Small intestine (tissue), 7 donors: ENCODE results near the gene S100A2. TPM values are rescaled to one million over a fixed set of nuclear protein-coding genes. Genes with fewer than 3 reads are reported as not detected.
"Not testable (repeated sequence)": the region's sequence is repeated elsewhere in the genome, so short reads cannot be mapped to it uniquely, and the experiment has no call there.

Experiments used
- DNase-seq, 2 donors: peaks; one replicate each; pipeline versions ENCODE4 v3.0.0 to v3.0.0-alpha.2; 2013
- FAIRE-seq: peaks from 2 replicates; lab custom pipeline; 2012; peaks lifted over from hg19 to GRCh38; lab: Jason Lieb, UNC
- H3K27ac ChIP-seq, 3 donors: one replicate each; pipeline ENCODE4 v1.5.1; 2013; ENCODE audit warnings: low read length in 2 of 3, mild to moderate bottlenecking in 2 of 3, control low read depth in 1 of 3, inconsistent platforms in 1 of 3, low read depth in 1 of 3, moderate library complexity in 1 of 3
- H3K27me3 ChIP-seq, 3 donors: one replicate each; pipeline ENCODE4 v1.6.1; 2013; ENCODE audit warnings: low read length in 3 of 3, inconsistent platforms in 1 of 3; ENCODE audit not compliant: control insufficient read depth in 3 of 3, insufficient read depth in 3 of 3
- H3K36me3 ChIP-seq, 3 donors: one replicate each; pipeline ENCODE4 v1.6.1; 2013; ENCODE audit warnings: low read length in 3 of 3, inconsistent platforms in 1 of 3, low read depth in 1 of 3, mild to moderate bottlenecking in 1 of 3, moderate library complexity in 1 of 3; ENCODE audit not compliant: control insufficient read depth in 3 of 3, insufficient read depth in 2 of 3
- H3K4me1 ChIP-seq, 3 donors: one replicate each; pipeline ENCODE4 v1.6.1; 2013; ENCODE audit warnings: low read length in 2 of 3, inconsistent platforms in 1 of 3, low read depth in 1 of 3, mild to moderate bottlenecking in 1 of 3, moderate library complexity in 1 of 3; ENCODE audit not compliant: control insufficient read depth in 3 of 3, insufficient read depth in 2 of 3
- H3K4me3 ChIP-seq, 3 donors: one replicate each; pipeline ENCODE4 v1.5.1; 2013; ENCODE audit warnings: low read length in 3 of 3, control low read depth in 1 of 3, inconsistent platforms in 1 of 3, low read depth in 1 of 3, mild to moderate bottlenecking in 1 of 3, moderate library complexity in 1 of 3
- H3K9me3 ChIP-seq, 2 donors: one replicate each; pipeline ENCODE4 v1.6.1; 2013; ENCODE audit warnings: low read depth in 1 of 2, low read length in 1 of 2; ENCODE audit not compliant: control insufficient read depth in 2 of 2, insufficient read depth in 1 of 2
- WGBS, 3 donors: extraction: QIAGEN DNeasy Blood & Tissue Kit; methylation state at CpG; one replicate each; pipeline ENCODE4 v1.1.7; 2013; 5-methylcytosine and 5-hydroxymethylcytosine counted together
- polyA plus RNA-seq, 4 donors: library from polyadenylated mRNA; stranded (reverse) in 3 of 4; unstranded in 1 of 4; fragments of 200-250 nt in 3 of 4; fragments of 120-200 nt in 1 of 4; gene quantifications; one replicate each; pipeline versions ENCODE4 v1.2.1 to v1.2.3, GENCODE V29; 2013
- donor health status: healthy with polysubstance abuse.
- donor health status: control.
- donor health status: control.
- donor health status: Bipolar disorder and iron deficiency.
- donor health status: healthy.

Gene S100A2
- polyA plus RNA-seq, 4 donors, result 0.43 to 9.8 (median 4.5) TPM

DNA sequence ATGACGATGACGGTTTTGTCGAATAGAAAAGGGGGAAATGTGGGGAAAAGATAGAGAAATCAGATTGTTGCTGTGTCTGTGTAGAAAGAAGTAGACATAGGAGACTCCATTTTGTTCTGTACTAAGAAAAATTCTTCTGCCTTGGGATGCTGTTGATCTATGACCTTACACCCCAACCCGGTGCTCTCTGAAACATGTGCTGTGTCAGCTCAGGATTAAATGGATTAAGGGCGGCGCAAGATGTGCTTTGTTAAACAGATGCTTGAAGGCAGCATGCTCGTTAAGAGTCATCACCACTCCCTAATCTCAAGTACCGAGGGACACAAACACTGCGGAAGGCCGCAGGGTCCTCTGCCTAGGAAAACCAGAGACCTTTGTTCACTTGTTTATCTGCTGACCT, 9.9 kb upstream of the S100A2 start:
- FAIRE-seq, DNase-seq: not testable (repeated sequence)
- WGBS, 3 donors, result 67 to 83% (median 78%) methylated on average over 6 to 10 of the region's 10 CpGs

GRCh38 chr1:153575081-153575491, 9.4 kb upstream of the S100A2 start:
- FAIRE-seq, H3K9me3 ChIP-seq, H3K27me3 ChIP-seq, DNase-seq, H3K4me3 ChIP-seq, H3K36me3 ChIP-seq, H3K27ac ChIP-seq: not testable (repeated sequence)
- peaks cover 0 to 10% (median 10%) of the 10 kb centered on the region in 3 donors for H3K4me1 ChIP-seq
- WGBS, 3 donors, result 90 to 98% (median 95%) methylated on average over 20 to 35 of the region's 35 CpGs

More for the DNA sequence above, 9.9 kb upstream of the S100A2 start:
- H3K27ac ChIP-seq, H3K4me3 ChIP-seq, H3K27me3 ChIP-seq, H3K9me3 ChIP-seq, H3K36me3 ChIP-seq, H3K4me1 ChIP-seq: not testable (repeated sequence)

DNA sequence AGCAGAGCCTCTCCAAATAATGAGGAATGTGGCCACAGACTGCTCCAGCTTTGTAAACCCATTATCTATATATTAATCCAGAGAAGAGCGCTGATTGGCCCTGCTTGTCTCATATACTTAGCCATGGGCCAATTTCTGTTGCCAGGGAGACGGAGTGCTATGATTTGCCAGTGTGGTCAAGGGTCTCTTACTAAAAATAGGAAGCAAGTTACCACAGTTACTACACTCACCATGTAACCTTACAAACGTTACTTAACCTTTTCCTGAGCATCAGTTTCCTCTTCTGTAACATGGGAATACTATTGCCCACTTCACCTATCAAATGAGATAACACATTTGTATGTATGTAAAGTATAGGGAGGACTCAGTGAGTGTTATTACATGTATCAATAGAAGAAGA, 7.7 kb upstream of the S100A2 start:
- FAIRE-seq (no peak), DNase-seq (no peak)
- Histone ChIP-seq H3K27ac (peak overlapping the region in 2 of 3 donors; percentile 29 to 79), H3K4me3 (no peak overlapping the region), H3K36me3 (no peaks in the 10 kb centered on the region), H3K27me3 (no peaks in the 10 kb centered on the region), H3K4me1 (peaks cover 0 to 16% (median 10%) of the 10 kb centered on the region in 3 donors), H3K9me3 (no peaks in the 10 kb centered on the region)
- WGBS, 3 donors, result 64 to 70% (median 68%) methylated on average over 3 of the region's 3 CpGs

- Histone ChIP-seq H3K4me3 (no peak overlapping the region), H3K4me1 (peaks cover 3 to 23% (median 10%) of the 10 kb centered on the region in 3 donors), H3K9me3 (no peaks in the 10 kb centered on the region), H3K27me3 (no peaks in the 10 kb centered on the region), H3K36me3 (no peaks in the 10 kb centered on the region), H3K27ac (peak overlapping the region in 1 of 3 donors; percentile 73)
- DNase-seq (peak; percentile 83 to 92), FAIRE-seq (no peak)
- WGBS, 3 donors, result 4 to 9% (median 8%) methylated on average over 3 of the region's 3 CpGs
Measured at GRCh38 chr1:153572569-153573015, 6.9 kb upstream of the S100A2 start.

DNA sequence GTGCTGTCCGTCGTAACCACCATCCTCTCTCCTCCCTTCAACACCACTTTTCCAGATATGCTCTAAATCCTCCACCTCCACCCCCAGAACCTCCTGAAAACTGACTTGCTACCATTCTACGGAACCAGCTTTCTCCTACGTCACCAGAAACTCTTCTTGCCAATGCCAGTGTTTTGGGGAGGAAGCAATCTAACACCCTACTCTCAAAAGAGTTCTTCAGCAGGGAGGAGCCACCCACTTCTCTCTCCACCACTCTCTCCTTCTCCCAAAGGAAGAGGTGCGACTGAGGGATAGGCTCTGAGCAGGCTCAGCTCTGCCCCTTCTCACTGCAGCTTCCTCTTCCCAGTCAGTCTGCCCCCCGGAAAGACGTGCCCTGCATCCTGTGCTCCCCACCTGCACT, 6.1 kb upstream of the S100A2 start:
- Histone ChIP-seq H3K36me3 (no peaks in the 10 kb centered on the region), H3K27ac (no peak overlapping the region), H3K4me1 (peaks cover 7 to 32% (median 7%) of the 10 kb centered on the region in 3 donors), H3K27me3 (no peaks in the 10 kb centered on the region), H3K9me3 (no peaks in the 10 kb centered on the region), H3K4me3 (no peak overlapping the region)
- FAIRE-seq, result no peak
- no peak for DNase-seq
- WGBS, 3 donors, result 76 to 77% (median 76%) methylated on average over 7 of the region's 7 CpGs

GRCh38 chr1:153570874-153571273, 5.2 kb upstream of the S100A2 start:
- H3K27me3 ChIP-seq, result no peaks in the 10 kb centered on the region
- H3K4me1 ChIP-seq, result peaks cover 8 to 40% (median 11%) of the 10 kb centered on the region in 3 donors
- WGBS, 3 donors, result 14 to 61% (median 44%) methylated on average over 5 of the region's 5 CpGs
- no peaks in the 10 kb centered on the region for H3K9me3 ChIP-seq
- no peak for FAIRE-seq
- H3K27ac ChIP-seq, result peak overlapping the region in 1 of 3 donors; percentile 54
- peak; percentile 86 to 87 for DNase-seq
- H3K4me3 ChIP-seq, result no peak overlapping the region
- peaks cover 0 to under 1% (median 0%) of the 10 kb centered on the region in 3 donors for H3K36me3 ChIP-seq

DNA sequence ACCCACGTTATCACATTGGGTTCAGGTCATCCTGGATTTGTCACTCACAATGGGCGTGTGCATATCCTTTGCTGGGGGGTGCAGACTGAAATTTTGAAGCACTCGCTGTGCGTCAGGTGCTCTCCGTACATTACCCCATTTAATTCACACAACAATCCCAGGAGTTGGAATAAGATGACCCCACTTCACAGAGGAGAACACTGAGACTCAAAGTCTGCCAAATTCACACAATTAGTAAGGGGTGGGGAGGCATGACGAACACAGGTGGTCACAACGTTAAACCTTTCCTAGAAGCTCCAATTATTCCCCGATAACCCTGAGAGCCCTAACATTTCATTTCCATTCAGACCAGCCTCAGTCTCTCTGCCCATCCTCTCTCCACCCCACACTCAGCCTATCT, 3.8 kb upstream of the S100A2 start:
- peaks cover 8 to 48% (median 13%) of the 10 kb centered on the region in 3 donors for H3K4me1 ChIP-seq
- no peaks in the 10 kb centered on the region for H3K27me3 ChIP-seq
- H3K36me3 ChIP-seq, result peaks cover 0 to 3% (median 0%) of the 10 kb centered on the region in 3 donors
- 78 to 90% (median 83%) methylated on average over 8 of the region's 8 CpGs for WGBS, 3 donors
- H3K27ac ChIP-seq, result no peak overlapping the region
- no peak for DNase-seq
- FAIRE-seq, result no peak
- H3K9me3 ChIP-seq, result no peaks in the 10 kb centered on the region
- no peak overlapping the region for H3K4me3 ChIP-seq

GRCh38 chr1:153568367-153569099, 2.9 kb upstream of the S100A2 start:
- H3K27me3 ChIP-seq, result no peaks in the 10 kb centered on the region
- peak overlapping the region in 1 of 3 donors; percentile 18 for H3K4me3 ChIP-seq
- FAIRE-seq, result no peak
- peak overlapping the region; percentile 37 to 71 (median 71) for H3K27ac ChIP-seq
- H3K9me3 ChIP-seq, result no peaks in the 10 kb centered on the region
- H3K4me1 ChIP-seq, result peaks cover 8 to 48% (median 12%) of the 10 kb centered on the region in 3 donors
- peak; percentile 90 to 93 for DNase-seq
- 4 to 13% (median 11%) methylated on average over 25 of the region's 25 CpGs for WGBS, 3 donors
- H3K36me3 ChIP-seq, result peaks cover 0 to 3% (median 0%) of the 10 kb centered on the region in 3 donors
